Heart right ventricle (tissue), 16 donors: Measurements from ENCODE around the gene UROD. TPM values are rescaled to one million over a fixed set of nuclear protein-coding genes. Genes with fewer than 3 reads are reported as not detected.

ENCODE experiments used
- ATAC-seq, 8 donors: fragments of 200-7000 bp; cut with Tn5 transposase; one replicate each; pipeline ENCODE4 v1.9.1; 2020; ENCODE audit warnings: mild to moderate bottlenecking in 8 of 8, moderate library complexity in 8 of 8, moderate number of reproducible peaks in 1 of 8
- DNase-seq, 2 donors: peaks; one replicate each; pipeline ENCODE4 v3.0.0-alpha.2; 2020
- H3K27ac ChIP-seq, 10 donors: fragments of 200-600 bp; sonication (generic) in 2 of 10; one replicate each; pipeline versions ENCODE4 v1.5.0 to v1.8.0; 2020 to 2022; ENCODE audit warnings: mild to moderate bottlenecking in 3 of 10
- H3K27me3 ChIP-seq, 7 donors: fragments of 200-600 bp; one replicate each; pipeline ENCODE4 v1.8.0; 2021 to 2022; ENCODE audit warnings: mild to moderate bottlenecking in 2 of 7
- H3K36me3 ChIP-seq, 9 donors: fragments of 200-600 bp; sonication (generic) in 1 of 9; one replicate each; pipeline versions ENCODE4 v1.5.0 to v1.8.0; 2020 to 2022; ENCODE audit warnings: mild to moderate bottlenecking in 2 of 9
- H3K4me1 ChIP-seq, 9 donors: fragments of 200-600 bp; sonication (generic) in 1 of 9; one replicate each; pipeline versions ENCODE4 v1.5.0 to v1.8.0; 2020 to 2022; ENCODE audit warnings: mild to moderate bottlenecking in 4 of 9
- H3K4me3 ChIP-seq, 10 donors: fragments of 200-600 bp; sonication (generic) in 2 of 10; one replicate each; pipeline versions ENCODE4 v1.5.0 to v1.8.0; 2020 to 2022; ENCODE audit warnings: mild to moderate bottlenecking in 7 of 10, moderate library complexity in 2 of 10
- H3K9me3 ChIP-seq, 11 donors: fragments of 200-600 bp in 10 of 11; sonication (generic) in 2 of 11; one replicate each; pipeline versions ENCODE4 v1.5.0 to v1.8.0; 2013 to 2022; ENCODE audit warnings: mild to moderate bottlenecking in 2 of 11, control low read depth in 1 of 11, moderate library complexity in 1 of 11
- CTCF ChIP-seq, 9 donors: fragments of 200-600 bp; sonication (generic) in 2 of 9; IDR thresholded peaks; one replicate each; pipeline versions ENCODE4 v1.5.0 to v1.8.0; 2021 to 2022; ENCODE audit warnings: antibody characterized with exemption in 9 of 9, mild to moderate bottlenecking in 5 of 9, moderate library complexity in 1 of 9
- WGBS, 2 donors: extraction: QIAGEN DNeasy Blood & Tissue Kit; methylation state at CpG; one replicate each; pipeline ENCODE4 v1.1.7; 2013; ENCODE audit warnings: inconsistent platforms in 1 of 2; 5-methylcytosine and 5-hydroxymethylcytosine counted together
- intact Hi-C, 10 donors: fragments of 100-400 bp; cut with DNase I; formaldehyde crosslinking; loops; one replicate each; pipeline versions ENCODE4 v1.11.1 to v1.14.2; 2022
- polyA plus RNA-seq, 2 donors: library from polyadenylated mRNA; stranded (reverse); fragments of 200-250 nt; gene quantifications; one replicate each; pipeline ENCODE4 v1.2.3, GENCODE V29; 2013
- total RNA-seq, 10 donors: library from RNA; stranded (reverse); fragmentation: NEBNext Ultra II Directional in 3 of 10; extraction: Animal tissue kit (Norgen Biotek cat#: 25700) in 3 of 10; gene quantifications; one replicate each; pipeline versions ENCODE4 v1.2.1 to v1.2.4, GENCODE V29; 2021 to 2023
- donor health status: Arrhythmogenic right ventricular cardiomyopathy.
- donor health status: ischemic (EF 13 %, LVEDD 7.1; RV severe dilation, severe dysfunction).
- donor health status: healthy with polysubstance abuse.
- donor health status: DM: no; HTN: yes; CAD: no.
- donor health status: DM: no; HTN: no; CAD: no.
- donor health status: ischemic (EF 25% LVEDD 6.9; RV normal size, moderate dysfunction).
- donor health status: ischemic (EF 25% LVEDD 5.7; RV mildly dilated, moderate dysfunction).
- donor health status: healthy.
- donor health status: DM: yes; HTN: yes; CAD: no.
- donor health status: Ischemic cardiomyopathy.
- donor health status: ischemic (EF 35%, LVEDD 5.7; RV mildly dilated, moderate dysfunction).
- donor health status: nonischemic (EF 11% LVEDD 7.7; RV severe dilation, severe dysfunction).
- donor health status: DM: yes; HTN: yes; CAD: no.
- donor health status: PGD.
- donor health status: ischemic (EF 29% LVEDD 5.4; RV normal size, mild dysfunction).
- donor health status: nonischemic (EF 23%, LVEDD 6.1; RV moderate dilation, normal function).

Gene UROD
- total and polyA plus RNA-seq, 12 donors = 68.1 to 109 (median 83.9) TPM

GRCh38 chr1:45033356-45033755, 21.3 kb downstream of the UROD start:
- H3K36me3 ChIP-seq = peaks cover 0 to 13% (median 0%) of the 10 kb centered on the region in 9 donors
- TF ChIP-seq CTCF (IDR thresholded peaks at IDR 0.05) = no peak
- no peak overlapping the region for H3K4me3 ChIP-seq
- DNase-seq (no peak), ATAC-seq (no peak)
- WGBS, 2 donors = 100% methylated on average over 1 of the region's 1 CpG
- H3K4me1 ChIP-seq = no peaks in the 10 kb centered on the region
- no peak overlapping the region for H3K27ac ChIP-seq
- intact Hi-C loops = no loop called here
- no peaks in the 10 kb centered on the region for H3K9me3 ChIP-seq
- H3K27me3 ChIP-seq = no peaks in the 10 kb centered on the region

- intact Hi-C loops = no loop called here
- H3K27ac ChIP-seq = no peak overlapping the region
- H3K36me3 ChIP-seq = peaks cover 0 to 13% (median 0%) of the 10 kb centered on the region in 9 donors
- H3K4me1 ChIP-seq = no peaks in the 10 kb centered on the region
- no peak for TF ChIP-seq CTCF (IDR thresholded peaks at IDR 0.05)
- ATAC-seq (no peak), DNase-seq (no peak)
- H3K27me3 ChIP-seq = no peaks in the 10 kb centered on the region
- no peaks in the 10 kb centered on the region for H3K9me3 ChIP-seq
- no peak overlapping the region for H3K4me3 ChIP-seq
- WGBS, 2 donors = 63 to 72% methylated on average over 7 of the region's 7 CpGs
Observed at GRCh38 chr1:45035631-45036301, 23.7 kb downstream of the UROD start.

- H3K27me3 ChIP-seq = no peaks in the 10 kb centered on the region
- H3K4me3 ChIP-seq = no peak overlapping the region
- no peaks in the 10 kb centered on the region for H3K9me3 ChIP-seq
- DNase-seq (no peak), ATAC-seq (no peak)
- no peaks in the 10 kb centered on the region for H3K4me1 ChIP-seq
- intact Hi-C loops = no loop called here
- TF ChIP-seq CTCF (IDR thresholded peaks at IDR 0.05) = no peak
- peaks cover 0 to 17% (median 0%) of the 10 kb centered on the region in 9 donors for H3K36me3 ChIP-seq
- H3K27ac ChIP-seq = no peak overlapping the region
Observed at GRCh38 chr1:45037456-45037855, 25.4 kb downstream of the UROD start.

GRCh38 chr1:45038240-45038639, 26.2 kb downstream of the UROD start:
- H3K36me3 ChIP-seq = peaks cover 0 to 25% (median 0%) of the 10 kb centered on the region in 9 donors
- DNase-seq = no peak
- intact Hi-C loops = no loop called here
- H3K4me3 ChIP-seq = no peak overlapping the region
- no peaks in the 10 kb centered on the region for H3K9me3 ChIP-seq
- H3K27me3 ChIP-seq = no peaks in the 10 kb centered on the region
- 83 to 99% methylated on average over 2 of the region's 2 CpGs for WGBS, 2 donors
- no peaks in the 10 kb centered on the region for H3K4me1 ChIP-seq
- no peak for ATAC-seq
- H3K27ac ChIP-seq = no peak overlapping the region
- no peak for TF ChIP-seq CTCF (IDR thresholded peaks at IDR 0.05)
